ENCODE data around the gene EEF1A2.

The EEF1A2 gene

DNA sequence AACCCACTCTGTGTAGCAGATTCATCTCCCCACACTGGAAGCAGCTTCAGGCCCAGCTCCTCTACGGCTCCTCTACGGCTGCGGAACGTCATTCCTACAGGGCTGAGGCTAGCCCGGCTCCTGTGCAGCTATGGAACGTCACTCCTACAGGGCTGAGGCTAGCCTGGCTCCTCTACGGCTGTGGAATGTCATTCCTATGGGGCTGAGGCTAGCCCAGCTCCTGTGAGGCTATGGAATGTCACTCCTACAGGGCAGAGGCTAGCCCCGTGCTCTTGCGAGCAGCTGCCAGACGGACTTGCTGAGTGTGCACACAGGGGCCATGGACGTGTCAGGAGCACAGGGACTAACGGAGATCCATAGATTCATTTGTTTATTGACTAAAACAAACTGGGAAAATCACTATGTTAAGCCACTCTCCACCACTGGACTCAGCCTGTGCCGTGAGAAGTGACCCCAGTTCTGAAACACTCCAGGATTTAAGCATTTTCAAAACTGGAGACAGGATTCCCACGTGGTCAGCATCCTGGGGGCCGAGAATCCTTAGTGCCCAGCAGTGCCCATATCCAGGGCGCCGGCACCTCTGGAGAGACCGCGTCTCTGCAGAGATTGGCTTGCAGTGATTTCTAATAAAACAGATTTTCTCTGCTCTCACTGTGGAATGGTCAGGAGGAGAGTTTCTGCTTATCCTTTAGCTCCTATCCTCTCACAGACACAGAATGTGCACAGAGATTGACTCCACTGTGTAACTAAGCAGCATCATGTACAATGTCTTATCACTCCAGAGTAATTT is 31.4 kb downstream of the EEF1A2 start:
- Histone ChIP-seq H3K4me1 (ENCODE audit: low read depth, poor library complexity, severe bottlenecking) (no peaks in the 10 kb centered on the region), H3K4me2 (no peak overlapping the region), H3K79me2 (ENCODE audit: insufficient read depth, low read depth) (no peaks in the 10 kb centered on the region), H2AFZ (ENCODE audit: low read depth) (no peak overlapping the region), H3K36me3 (ENCODE audit: insufficient read depth) (no peaks in the 10 kb centered on the region), H3K9ac (no peak overlapping the region), H3K27ac (no peak overlapping the region), H3K27me3 (ENCODE audit: insufficient read depth, low read depth) (peaks cover 89% of the 10 kb centered on the region), H4K20me1 (ENCODE audit: insufficient read depth) (no peaks in the 10 kb centered on the region), H3K4me3 (IDR thresholded peaks at IDR 0.05; ENCODE audit: insufficient read depth, low read depth, low read length) (no peak overlapping the region)
- TF ChIP-seq, protein P1, sequence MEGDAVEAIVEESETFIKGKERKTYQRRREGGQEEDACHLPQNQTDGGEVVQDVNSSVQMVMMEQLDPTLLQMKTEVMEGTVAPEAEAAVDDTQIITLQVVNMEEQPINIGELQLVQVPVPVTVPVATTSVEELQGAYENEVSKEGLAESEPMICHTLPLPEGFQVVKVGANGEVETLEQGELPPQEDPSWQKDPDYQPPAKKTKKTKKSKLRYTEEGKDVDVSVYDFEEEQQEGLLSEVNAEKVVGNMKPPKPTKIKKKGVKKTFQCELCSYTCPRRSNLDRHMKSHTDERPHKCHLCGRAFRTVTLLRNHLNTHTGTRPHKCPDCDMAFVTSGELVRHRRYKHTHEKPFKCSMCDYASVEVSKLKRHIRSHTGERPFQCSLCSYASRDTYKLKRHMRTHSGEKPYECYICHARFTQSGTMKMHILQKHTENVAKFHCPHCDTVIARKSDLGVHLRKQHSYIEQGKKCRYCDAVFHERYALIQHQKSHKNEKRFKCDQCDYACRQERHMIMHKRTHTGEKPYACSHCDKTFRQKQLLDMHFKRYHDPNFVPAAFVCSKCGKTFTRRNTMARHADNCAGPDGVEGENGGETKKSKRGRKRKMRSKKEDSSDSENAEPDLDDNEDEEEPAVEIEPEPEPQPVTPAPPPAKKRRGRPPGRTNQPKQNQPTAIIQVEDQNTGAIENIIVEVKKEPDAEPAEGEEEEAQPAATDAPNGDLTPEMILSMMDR (conservative IDR thresholded peaks at IDR 0.05; ENCODE audit: low read depth, low read length): no peak

DNA sequence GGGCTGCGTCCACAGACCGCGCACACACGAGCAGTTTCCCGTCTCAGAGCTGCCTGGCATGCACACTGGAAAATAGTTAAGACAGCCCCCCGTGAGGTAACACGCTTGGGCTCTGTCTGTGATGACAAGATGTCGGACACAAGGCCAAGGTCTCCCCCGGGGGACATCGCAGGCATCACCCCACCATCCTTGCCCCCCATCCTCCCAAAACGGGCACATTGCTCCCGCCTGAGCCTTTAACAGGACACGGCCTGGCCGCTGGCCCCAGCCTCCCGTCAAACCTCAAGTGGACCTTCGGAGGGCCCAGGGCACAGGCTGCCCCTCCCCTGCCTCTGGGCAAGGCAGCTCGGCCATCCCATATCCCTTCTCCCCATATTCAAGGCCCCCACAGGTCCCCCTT is 32.0 kb downstream of the EEF1A2 start:
- no peak overlapping the region for H3K4me3 ChIP-seq (IDR thresholded peaks at IDR 0.05; ENCODE audit: insufficient read depth, low read depth, low read length)
- H3K27me3 ChIP-seq (ENCODE audit: insufficient read depth, low read depth): peaks cover 94% of the 10 kb centered on the region
- no peak overlapping the region for H3K27ac ChIP-seq
- H2AFZ ChIP-seq (ENCODE audit: low read depth): no peak overlapping the region
- no peaks in the 10 kb centered on the region for H3K79me2 ChIP-seq (ENCODE audit: insufficient read depth, low read depth)
- no peaks in the 10 kb centered on the region for H3K4me1 ChIP-seq (ENCODE audit: low read depth, poor library complexity, severe bottlenecking)
- TF ChIP-seq, protein P1 (conservative IDR thresholded peaks at IDR 0.05; ENCODE audit: low read depth, low read length): no peak
- no peak overlapping the region for H3K9ac ChIP-seq
- no peak overlapping the region for H3K4me2 ChIP-seq
- no peaks in the 10 kb centered on the region for H3K36me3 ChIP-seq (ENCODE audit: insufficient read depth)
- H4K20me1 ChIP-seq (ENCODE audit: insufficient read depth): no peaks in the 10 kb centered on the region

DNA sequence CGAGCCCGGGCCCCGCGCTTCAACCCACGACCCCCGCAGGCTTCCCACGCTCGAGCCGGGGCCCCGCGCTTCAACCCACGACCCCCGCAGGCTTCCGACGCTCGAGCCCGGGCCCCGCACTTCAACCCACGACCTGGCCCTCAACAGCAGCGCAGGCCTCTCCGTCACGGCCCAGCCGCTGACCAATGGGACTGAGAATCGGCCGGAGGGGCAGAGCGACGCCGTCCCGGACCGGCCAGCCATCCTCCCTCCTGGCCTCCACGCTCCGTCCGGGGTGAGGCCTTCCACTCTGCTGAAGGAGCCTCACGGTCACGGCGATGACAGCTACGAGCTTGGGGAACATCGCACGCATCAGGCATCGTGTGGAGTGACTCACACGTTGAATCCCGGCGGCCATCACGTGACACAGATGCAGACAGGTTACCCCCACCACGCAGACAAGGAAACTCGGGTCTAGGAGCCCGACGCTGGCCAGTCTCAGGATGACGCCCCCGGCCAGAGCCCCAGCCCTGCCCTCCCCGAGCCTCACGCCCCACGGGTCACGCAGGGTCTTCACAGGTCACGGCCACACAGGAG is 32.5 kb downstream of the EEF1A2 start:
- H3K36me3 ChIP-seq (ENCODE audit: insufficient read depth): no peaks in the 10 kb centered on the region
- no peak overlapping the region for H3K4me2 ChIP-seq
- no peak overlapping the region for H3K9ac ChIP-seq
- TF ChIP-seq, protein P1 (conservative IDR thresholded peaks at IDR 0.05; ENCODE audit: low read depth, low read length): no peak
- H3K27me3 ChIP-seq (ENCODE audit: insufficient read depth, low read depth): peaks cover 99% of the 10 kb centered on the region
- H4K20me1 ChIP-seq (ENCODE audit: insufficient read depth): no peaks in the 10 kb centered on the region
- H2AFZ ChIP-seq (ENCODE audit: low read depth): no peak overlapping the region
- no peak overlapping the region for H3K4me3 ChIP-seq (IDR thresholded peaks at IDR 0.05; ENCODE audit: insufficient read depth, low read depth, low read length)
- no peaks in the 10 kb centered on the region for H3K79me2 ChIP-seq (ENCODE audit: insufficient read depth, low read depth)
- no peak overlapping the region for H3K27ac ChIP-seq
- H3K4me1 ChIP-seq (ENCODE audit: low read depth, poor library complexity, severe bottlenecking): no peaks in the 10 kb centered on the region

DNA sequence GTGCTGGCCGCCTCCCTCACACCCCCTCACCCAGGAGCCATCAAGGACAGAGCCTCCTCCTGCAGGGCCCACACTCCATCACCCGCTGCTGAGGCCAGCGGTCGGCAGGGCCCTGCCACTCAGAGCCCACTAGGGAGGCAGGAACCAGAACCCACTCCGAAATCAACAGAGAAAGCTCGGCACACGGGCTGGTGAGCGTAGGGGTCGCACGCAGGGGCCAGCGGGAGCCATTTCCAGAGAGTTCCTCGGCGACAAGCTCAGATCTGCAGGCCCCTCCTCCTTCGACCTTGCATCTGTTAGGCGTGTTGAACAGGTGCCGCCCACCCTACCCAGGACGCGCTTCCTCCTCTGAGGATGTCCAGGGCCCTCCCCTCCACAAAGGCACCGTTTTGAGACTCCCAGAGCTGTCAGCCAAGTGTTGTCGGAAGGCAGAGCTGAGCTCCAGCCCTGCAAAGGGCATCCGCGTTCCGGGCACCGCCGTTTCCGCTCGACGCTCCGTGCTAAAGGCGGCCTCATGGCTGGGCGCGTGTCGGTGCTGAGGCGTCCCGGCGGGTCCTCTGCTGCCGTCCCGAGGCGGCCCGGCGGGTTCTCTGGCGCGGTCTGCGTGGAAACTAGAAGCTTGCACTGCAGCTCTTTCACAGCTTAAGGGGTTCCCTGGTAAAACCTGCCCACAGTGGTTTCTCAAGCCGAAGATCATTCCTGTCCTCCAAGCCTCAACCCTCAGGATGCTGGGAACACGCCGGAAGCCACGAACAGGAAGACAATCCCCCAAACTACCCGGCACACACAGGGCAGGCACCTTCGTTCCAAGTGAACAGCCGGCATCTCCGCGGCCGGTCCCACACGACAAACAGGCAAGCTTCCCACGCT is 33.3 kb downstream of the EEF1A2 start:
- Histone ChIP-seq H2AFZ (ENCODE audit: low read depth) (no peak overlapping the region), H3K79me2 (ENCODE audit: insufficient read depth, low read depth) (no peaks in the 10 kb centered on the region), H3K27ac (no peak overlapping the region), H3K4me2 (no peak overlapping the region), H3K36me3 (ENCODE audit: insufficient read depth) (no peaks in the 10 kb centered on the region), H4K20me1 (ENCODE audit: insufficient read depth) (no peaks in the 10 kb centered on the region), H3K4me1 (ENCODE audit: low read depth, poor library complexity, severe bottlenecking) (no peaks in the 10 kb centered on the region), H3K4me3 (IDR thresholded peaks at IDR 0.05; ENCODE audit: insufficient read depth, low read depth, low read length) (no peak overlapping the region), H3K27me3 (ENCODE audit: insufficient read depth, low read depth) (peaks cover 99% of the 10 kb centered on the region), H3K9ac (no peak overlapping the region)
- TF ChIP-seq, protein P1 (conservative IDR thresholded peaks at IDR 0.05; ENCODE audit: low read depth, low read length): no peak

All from KMS-11 (cell line).